ENCODE data around the gene NOL8. TPM values are rescaled to one million over a fixed set of nuclear protein-coding genes. Genes with fewer than 3 reads are reported as not detected.

Gene NOL8
- total RNA-seq, 1 donor from 2014 or later, result 64.3 TPM

DNA sequence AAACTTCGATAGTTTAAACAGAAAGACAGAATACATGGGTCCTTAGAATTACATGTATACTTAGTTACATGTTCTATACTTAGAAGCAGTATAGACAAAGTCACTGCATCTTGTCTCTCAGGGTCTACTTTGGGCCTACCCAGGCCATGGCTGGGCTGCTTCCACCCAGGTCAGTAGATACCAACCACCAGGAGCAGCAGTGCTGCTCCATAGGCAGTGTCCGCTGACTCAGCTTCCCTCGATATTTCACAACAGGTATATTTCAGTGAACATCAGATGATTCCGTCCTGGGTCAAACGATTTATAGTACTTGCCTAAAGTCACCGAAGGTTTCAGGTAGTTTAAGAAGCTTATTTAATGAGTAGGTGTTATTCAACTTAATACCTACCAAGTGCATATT is 49.6 kb downstream of the NOL8 start:
- intact Hi-C loops (cut with micrococcal nuclease), result no loop called here

DNA sequence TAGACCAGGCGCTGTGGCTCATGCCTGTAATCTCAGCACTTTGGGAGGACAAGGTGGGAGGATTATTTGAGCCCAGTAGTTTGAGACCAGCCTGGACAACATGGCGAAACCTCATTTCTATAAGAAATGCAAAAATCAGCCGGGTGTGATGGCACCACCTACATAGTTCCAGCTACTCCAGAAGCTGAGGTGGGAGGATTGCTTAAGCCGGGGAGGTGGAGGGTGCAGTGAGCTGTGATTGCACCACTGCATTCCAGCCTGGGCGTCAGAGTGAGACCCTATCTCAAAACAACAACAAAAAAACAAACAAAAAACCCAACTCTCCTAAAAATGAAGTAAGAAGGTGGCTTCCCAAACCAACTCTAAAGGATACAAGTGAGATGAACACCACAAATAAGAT is 54.6 kb downstream of the NOL8 start:
- intact Hi-C loops (cut with micrococcal nuclease), result no loop called here

DNA sequence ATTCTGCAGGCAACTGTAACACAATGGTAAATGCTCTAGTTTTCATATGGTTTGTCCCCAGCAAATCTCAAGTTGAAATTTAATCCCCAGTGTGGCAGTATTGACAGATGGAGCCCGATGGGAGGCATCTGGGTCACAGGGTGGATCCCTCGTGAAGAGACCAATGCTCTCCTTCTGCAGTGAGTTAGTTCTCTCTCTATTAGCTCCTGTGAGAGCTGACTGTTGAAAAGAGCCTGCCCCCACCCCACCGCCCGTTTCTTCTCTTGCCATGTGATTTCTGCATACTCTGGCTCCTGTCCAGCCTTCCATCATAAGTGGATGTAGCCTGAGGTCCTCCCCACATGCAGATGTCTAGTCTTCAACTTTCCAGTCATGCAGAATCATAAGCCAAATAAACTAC is 58.7 kb downstream of the NOL8 start:
- intact Hi-C loops (cut with micrococcal nuclease), result no loop called here

DNA sequence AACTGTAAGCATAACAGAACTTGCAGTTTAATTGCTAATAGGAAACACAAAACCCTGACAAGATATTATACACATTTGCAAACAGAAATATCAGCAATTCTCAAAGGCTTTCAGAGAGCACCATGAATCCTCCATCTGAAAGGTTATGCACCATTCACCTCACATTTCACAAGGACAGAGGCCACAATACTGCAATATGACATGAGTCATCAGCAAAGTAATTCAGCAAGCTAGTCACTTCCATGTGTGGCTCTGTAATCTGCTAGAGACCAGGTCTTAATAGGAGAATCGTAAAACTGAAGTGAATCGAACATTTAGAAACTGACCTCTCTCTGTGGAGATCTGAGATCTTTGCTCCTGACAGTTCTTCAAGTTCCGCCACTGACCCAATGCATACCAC is 60.0 kb downstream of the NOL8 start:
- intact Hi-C loops (cut with micrococcal nuclease), result no loop called here

DNA sequence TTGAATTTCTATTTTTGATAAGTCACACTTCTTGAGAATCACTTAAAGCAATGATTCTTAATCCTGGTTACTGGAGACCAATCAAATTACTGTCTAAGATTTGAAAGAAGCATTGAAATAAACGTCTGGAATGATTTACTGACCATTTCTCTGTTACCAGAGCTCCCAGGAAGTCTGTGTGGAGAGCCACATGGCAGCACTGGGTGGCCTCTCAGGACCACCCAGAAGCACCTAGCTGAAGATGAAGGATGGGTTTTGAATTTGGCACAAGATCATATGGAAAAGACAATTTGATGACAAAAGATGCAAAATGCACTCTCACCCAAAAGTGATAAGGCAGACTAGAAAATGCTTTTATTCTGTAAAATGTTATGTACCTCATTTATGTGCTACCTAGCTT is 62.0 kb downstream of the NOL8 start:
- intact Hi-C loops (cut with micrococcal nuclease), result no loop called here

DNA sequence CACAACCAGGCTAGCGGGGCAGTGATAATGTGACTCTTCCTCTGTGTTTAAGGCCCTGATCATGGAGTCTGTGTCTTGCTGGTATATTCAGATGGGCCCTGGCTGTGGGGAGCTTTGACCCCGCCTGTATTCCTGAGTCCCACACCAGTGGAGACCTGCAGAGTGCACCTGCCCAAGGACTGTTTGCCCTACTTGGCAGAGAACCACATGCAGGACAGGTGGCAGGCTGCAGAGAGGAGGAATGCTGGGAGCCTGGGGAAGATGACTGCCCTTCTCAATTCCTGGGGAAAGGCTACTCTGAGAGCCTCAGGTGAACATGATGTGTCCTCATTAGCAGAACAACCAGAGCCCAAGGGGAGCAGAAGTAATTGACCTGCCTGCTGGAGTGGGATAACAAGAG is 67.8 kb downstream of the NOL8 start:
- intact Hi-C loops (cut with micrococcal nuclease), result no loop called here

DNA sequence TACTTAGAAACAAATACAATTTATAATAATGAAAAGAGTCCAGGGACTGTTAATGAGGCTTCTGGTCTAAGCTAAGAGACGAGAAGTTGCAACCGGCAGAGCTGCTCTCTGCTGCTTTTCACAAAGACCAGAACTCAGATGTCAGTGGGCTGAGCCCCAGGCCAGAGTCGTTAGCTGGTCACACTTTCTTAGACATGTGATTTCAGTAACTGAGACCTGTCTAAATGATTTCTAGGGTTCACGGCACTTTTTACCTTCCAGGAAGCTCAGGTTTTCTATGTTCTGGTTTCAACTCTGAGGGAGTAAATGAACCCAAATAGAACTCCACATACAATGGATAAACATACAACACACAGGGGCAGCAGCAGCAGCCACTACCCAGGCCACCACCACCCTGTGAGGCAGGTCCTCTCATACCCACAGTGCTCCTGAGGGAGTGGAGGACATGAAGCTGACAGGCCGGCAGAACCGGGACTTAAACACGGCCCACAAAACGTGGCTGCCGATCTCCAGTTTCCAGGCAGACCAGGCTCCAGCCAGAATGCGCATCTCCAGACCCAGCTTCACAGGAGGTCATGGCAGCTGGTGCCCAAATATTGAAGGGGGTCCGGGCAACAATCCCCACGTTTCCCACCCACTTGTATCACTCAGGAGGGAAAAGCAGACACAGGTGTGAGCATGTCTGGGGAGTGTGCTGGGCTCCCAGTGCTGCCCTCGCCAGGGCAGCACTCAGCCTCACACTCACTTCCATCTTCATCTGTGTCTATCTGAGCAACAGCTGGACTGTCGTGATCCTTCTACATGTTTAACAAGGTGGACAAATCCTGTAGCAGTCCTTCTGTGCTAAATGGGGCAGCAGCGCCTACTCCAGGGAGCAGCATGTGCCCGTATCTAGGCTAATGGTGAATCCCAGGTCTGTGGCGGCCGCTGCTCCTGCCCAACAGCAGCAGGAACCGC is 70.5 kb downstream of the NOL8 start:
- intact Hi-C loops (cut with micrococcal nuclease), result no loop called here

DNA sequence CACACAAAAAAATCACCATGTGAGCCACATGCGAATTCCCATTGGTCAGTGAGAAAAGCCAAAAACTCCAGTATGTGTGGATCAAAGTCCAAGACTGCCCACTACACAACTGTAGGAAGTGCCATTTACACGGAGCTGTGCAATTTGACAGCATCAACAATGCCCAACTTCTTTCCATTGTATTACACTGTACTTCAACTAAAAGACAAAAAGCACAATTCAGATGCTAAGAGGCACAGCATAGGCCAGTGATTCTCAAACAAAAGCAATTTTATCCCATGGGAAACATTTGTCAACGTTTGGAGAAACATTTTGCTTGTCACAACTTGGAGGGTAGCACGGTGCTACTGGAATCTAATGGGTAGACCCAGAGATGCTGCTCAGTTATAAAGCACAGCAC is 71.5 kb downstream of the NOL8 start:
- intact Hi-C loops (cut with micrococcal nuclease), result no loop called here

DNA sequence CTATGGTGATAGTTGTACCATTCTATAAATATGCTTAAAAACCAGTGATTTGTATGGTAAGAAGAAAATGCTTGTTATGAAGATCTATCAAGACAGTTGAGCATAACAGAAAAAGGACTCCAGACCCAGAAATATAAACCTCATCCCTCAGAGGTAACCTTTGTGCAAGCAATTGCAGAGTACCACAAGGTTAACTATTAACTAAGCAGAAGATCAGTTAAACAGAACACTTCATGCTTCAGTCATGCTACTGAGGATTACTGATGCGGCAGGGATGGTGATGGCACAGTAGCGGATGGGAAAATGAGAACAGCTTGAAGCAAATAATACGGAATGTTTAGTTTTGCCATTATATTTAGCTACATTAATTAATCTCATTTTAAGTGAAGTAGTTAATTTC is 77.2 kb downstream of the NOL8 start:
- intact Hi-C loops (cut with micrococcal nuclease), result no loop called here

Other genes starting within 250 kb of the NOL8 start
- 66.1 and 69.3 TPM in 2 replicates for gene SPTLC1, start 209.9 kb downstream of the NOL8 start, total RNA-seq
- 144 and 146 TPM in 2 replicates for gene IARS1, start 31.7 kb downstream of the NOL8 start, total RNA-seq
- gene CENPP, start 603 bp upstream of the NOL8 start, total RNA-seq, result 16.6 and 19.4 TPM in 2 replicates
- 0.15 TPM in 1 of 2 replicates, not detected in the other for gene OGN, start 79.2 kb upstream of the NOL8 start, total RNA-seq
- not detected in 2 replicates for gene OMD, start 99.1 kb upstream of the NOL8 start, total RNA-seq
- not detected in 2 replicates for gene ASPN, start 157.2 kb upstream of the NOL8 start, total RNA-seq
- not detected in 2 replicates for gene ECM2, start 210.6 kb upstream of the NOL8 start, total RNA-seq

All from T-helper 1 cell treated with Interleukin-12 subunit alpha and Interleukin-12 subunit beta and Interleukin-4 antibody, amounts not matched to agents 30 ng/mL and 1 ng/mL, for 36 hours (primary cell).